ENCODE results near the gene ACSL6. TPM values are rescaled to one million over a fixed set of nuclear protein-coding genes. Genes with fewer than 3 reads are reported as not detected.

The ACSL6 gene
- total and polyA plus RNA-seq, 10 of the 15 experiments (the other 5 are each of a cell fraction or from before 2014, with no cell fraction given): 0.06 to 0.53 TPM; not detected in 8

DNA sequence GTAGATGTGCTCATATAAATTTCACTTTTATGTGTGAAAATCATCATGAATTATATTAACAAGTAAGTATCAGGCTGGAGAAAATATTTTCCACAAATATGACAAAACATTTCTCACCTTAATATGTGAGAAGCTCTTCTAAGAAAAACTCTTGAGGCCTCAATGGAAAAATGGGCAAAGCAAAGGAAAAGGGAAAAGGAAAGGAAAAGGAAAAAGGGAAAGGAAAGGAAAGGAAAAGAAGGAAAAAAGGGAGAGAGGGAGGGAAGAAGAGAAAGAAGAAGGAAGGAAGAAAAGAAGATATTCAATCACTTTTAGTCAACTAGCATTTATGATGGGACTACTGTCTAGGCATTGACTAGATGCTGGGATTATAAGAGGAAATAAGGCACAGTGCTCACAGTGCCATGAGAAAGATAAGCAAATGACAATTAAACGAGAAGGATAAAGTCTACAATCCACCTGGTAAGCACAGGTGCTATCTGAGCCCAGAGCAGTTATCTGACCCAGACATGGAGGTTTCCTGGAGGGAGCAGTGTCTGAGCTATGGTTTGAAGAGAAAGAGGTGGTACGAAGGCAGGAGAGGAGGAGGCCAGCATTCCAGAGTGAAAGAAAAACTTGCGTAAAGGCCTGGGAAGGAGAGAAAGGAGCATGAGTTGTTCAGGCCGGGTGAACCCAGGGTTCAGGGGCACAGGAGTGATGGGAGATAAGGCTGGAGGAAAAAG lies 18.3 kb upstream of the ACSL6 start:
- WGBS (ENCODE audit: insufficient coverage, insufficient replicate concordance, low lambda C conversion rate, missing lambda C conversion rate): 51% methylated on average over 4 of the region's 4 CpGs
- H3K9ac ChIP-seq (ENCODE audit: control insufficient read depth, insufficient read depth, low read length): no peak overlapping the region
- RAD21 ChIA-PET (ENCODE audit: unreplicated experiment): no interaction called here
- POLR2A ChIA-PET: no interaction called here
- CTCF ChIA-PET: interaction anchor here (0.7 kb wide), 1 partner anchor 75 kb away, joined by 3 read pairs; no protein-coding TSS in a partner anchor
- H3K4me3 ChIP-seq: no peak overlapping the region
- no peaks in the 10 kb centered on the region for H3K79me2 ChIP-seq (ENCODE audit: control insufficient read depth, insufficient read depth, low read length)
- BruUV-seq (replicated peaks): no TSS peak
- in situ Hi-C loops (cut with MboI): no loop called here
- H4K20me1 ChIP-seq (ENCODE audit: control insufficient read depth, insufficient read depth): no peaks in the 10 kb centered on the region
- TF ChIP-seq ETV6 (conservative IDR thresholded peaks at IDR 0.05 in 1 of 2, IDR thresholded peaks at IDR 0.05 in 1 of 2; ENCODE audit: borderline replicate concordance in 1 of 2, low read depth in 1 of 2) (no peak), SREBF1 (IDR thresholded peaks at IDR 0.05; ENCODE audit: low read length) (no peak), POLR2A (IDR thresholded peaks at IDR 0.05; ENCODE audit: low read depth, low read length) (no peak), SMARCA5 (IDR thresholded peaks at IDR 0.05) (no peak), CHD2 (IDR thresholded peaks at IDR 0.05; ENCODE audit: borderline replicate concordance, low read depth, low read length) (no peak), RBBP5 (conservative IDR thresholded peaks at IDR 0.05) (no peak), CTCF (IDR thresholded peaks at IDR 0.05 in 2 of 3, conservative IDR thresholded peaks at IDR 0.05 in 1 of 3; ENCODE audit: control insufficient read depth in 2 of 3, extremely low read depth in 1 of 3, insufficient read depth in 1 of 3, low read depth in 3 of 3, low read length in 3 of 3) (no peak), POLR2AphosphoS2 (IDR thresholded peaks at IDR 0.05; ENCODE audit: low read depth, low read length) (no peak), RB1 (IDR thresholded peaks at IDR 0.05; ENCODE audit: borderline replicate concordance) (no peak), MXI1 (IDR thresholded peaks at IDR 0.05; ENCODE audit: low read depth, low read length) (no peak), IRF4 (IDR thresholded peaks at IDR 0.05; ENCODE audit: low read depth, low read length) (no peak), IKZF2 (IDR thresholded peaks at IDR 0.05) (no peak), RELB (IDR thresholded peaks at IDR 0.05; ENCODE audit: low read depth) (no peak), NFXL1 (IDR thresholded peaks at IDR 0.05; ENCODE audit: borderline replicate concordance) (no peak), ELK1 (IDR thresholded peaks at IDR 0.05; ENCODE audit: low read depth, low read length) (no peak)
- ATAC-seq (no peak), DNase-seq (ENCODE audit: low read depth, low spot score) (no peak), FAIRE-seq (no peak)
- no peaks in the 10 kb centered on the region for H3K36me3 ChIP-seq (ENCODE audit: control insufficient read depth in 2 of 2, insufficient read depth in 2 of 2, low read length in 1 of 2)
- H3K27me3 ChIP-seq (replicated peaks in 1 of 2; ENCODE audit: control insufficient read depth in 2 of 2, insufficient read depth in 2 of 2, low read length in 1 of 2): no peaks in the 10 kb centered on the region; a peak in 2 of 4 replicates
- H3K4me2 ChIP-seq (ENCODE audit: control insufficient read depth, insufficient read depth): no peak overlapping the region
- H3K4me1 ChIP-seq (ENCODE audit: control insufficient read depth, insufficient read depth, low read length): peaks cover 9% of the 10 kb centered on the region
- SMC1A ChIA-PET (ENCODE audit: uncharacterized antibody, unreplicated experiment): no interaction called here
- H3K9me3 ChIP-seq (replicated peaks; ENCODE audit: control insufficient read depth, insufficient read depth, low read length): no peaks in the 10 kb centered on the region
- no peak overlapping the region for H2AFZ ChIP-seq (ENCODE audit: control insufficient read depth, low read depth, low read length)
- no peak overlapping the region for H3K27ac ChIP-seq (ENCODE audit: control insufficient read depth, insufficient read depth)
- intact Hi-C loops (cut with micrococcal nuclease; ENCODE audit: unreplicated experiment): no loop called here
